Epidermal melanocyte (primary cell): ENCODE measurements around the gene PPP1R2C.

Experiments used
- DNase-seq: peaks from one replicate; pipeline ENCODE4 v3.0.0; 2011; ENCODE audit warnings: low spot score; ENCODE audit not compliant: insufficient read length

The PPP1R2C gene

DNA sequence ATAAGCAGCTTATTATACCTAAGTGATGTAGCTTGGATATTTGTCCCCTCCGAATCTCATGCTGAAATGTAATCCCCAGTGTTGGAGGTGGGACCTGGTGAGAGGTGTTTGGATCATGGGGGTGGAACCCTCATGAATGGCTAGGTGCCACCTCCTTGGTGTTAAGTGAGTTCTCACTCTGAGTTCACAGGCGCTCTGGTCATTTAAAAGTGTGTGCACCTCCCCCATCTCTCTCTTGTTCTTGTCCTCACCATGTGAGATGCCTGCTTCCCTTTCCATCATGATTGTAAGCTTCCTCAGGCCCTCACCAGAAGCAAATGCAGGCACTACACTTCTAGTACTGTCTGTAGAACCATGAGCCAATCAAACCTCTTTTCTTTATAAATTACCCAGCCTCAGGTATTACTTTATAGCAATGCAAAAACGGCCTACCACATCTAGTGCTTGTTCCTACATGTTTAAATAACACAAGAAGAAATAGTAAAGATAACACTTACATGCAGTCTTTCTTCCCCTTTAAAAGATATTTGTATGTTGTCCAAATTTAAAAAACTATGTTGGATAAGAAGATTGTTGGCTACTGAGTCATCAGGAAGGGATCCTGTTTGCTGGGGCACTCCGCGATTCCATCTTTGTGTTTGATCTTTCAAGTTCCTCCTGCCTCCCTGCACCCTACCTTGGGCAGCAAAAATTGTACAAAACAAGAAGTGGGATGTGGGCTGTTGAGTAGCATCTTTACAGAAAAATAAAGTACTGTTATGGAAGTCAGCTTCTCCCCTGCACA, 29.7 kb downstream of the PPP1R2C start:
- DNase-seq: no peak

DNA sequence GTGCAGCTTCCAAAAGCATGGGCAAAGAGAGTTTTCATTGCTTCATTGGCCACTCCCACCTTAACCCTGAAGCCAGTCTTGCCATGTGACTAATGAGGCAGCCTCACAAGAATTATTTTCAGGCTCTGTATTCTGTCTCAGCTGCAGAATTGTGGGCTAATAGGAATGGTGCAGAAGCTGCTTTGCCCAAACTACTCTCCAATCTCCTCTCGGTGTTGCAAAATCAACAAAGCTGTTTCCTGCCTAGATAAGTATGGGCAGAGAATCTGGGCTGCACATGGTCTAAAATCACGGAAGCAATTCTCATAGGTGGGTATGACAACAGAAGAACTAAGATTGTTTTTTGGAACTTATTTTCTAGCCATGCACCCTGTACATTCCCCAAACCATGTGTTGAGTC, 31.4 kb downstream of the PPP1R2C start:
- no peak for DNase-seq

- no peak for DNase-seq
Measured at GRCh38 chrX:42740456-42740855, 37.5 kb downstream of the PPP1R2C start.

GRCh38 chrX:42739741-42740140, 38.2 kb downstream of the PPP1R2C start:
- no peak for DNase-seq

DNA sequence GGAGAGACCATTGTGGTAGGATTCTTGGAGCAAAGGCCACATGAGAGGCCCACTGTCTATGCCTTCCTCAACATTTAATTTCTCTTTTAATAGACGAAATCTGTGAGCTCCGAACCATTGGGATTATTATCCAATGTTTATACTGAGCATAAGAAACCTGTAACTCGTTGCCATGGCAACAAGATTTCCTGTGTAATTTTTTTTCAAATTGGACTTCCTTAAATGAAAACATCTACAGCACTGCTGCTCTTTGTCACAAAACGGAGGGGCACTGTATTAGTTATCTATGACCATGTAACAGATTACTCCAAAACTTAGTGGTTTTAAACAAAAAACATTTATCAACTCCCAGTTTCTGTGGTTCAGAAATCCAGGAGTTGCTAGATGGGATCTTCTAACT, 38.7 kb downstream of the PPP1R2C start:
- no peak for DNase-seq

DNA sequence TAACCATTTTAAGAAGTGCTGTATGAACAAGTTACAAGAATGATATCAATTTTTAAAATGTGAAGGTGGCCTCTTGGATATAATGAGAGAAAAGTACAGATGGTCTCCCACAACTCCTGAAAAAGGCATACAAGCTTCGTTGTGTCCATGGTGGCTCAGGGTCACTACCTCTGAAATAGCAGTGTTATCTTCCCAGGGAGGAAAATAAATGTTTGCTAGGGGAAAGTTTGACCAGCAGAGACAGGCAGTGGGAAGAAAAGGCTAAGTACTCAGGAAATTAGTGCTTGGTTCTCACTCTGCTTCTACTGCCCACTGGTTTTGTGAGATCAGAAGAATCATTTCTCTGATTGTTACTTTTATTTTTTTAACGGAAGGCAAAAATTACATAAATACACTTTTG, 39.4 kb downstream of the PPP1R2C start:
- DNase-seq: no peak

DNA sequence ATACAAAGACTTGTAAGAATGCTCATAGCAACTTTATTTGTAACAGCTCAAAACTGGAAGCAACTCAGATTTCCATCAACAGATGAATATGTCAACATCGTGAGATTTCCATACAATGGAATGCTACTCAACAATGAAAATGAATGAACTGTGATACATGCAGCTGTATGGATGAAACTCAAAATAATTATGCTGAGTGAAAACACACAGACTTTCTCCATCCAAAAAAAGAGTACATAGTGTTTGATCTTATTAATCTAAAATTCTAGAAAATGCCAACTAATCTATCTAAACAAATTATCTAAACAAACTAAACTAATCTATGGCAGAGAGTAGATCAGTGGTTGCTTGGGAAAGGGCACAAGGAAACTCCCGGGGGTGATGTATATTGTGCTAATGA, 42.7 kb downstream of the PPP1R2C start:
- no peak for DNase-seq

- no peak for DNase-seq
Measured at GRCh38 chrX:42732506-42732905, 45.5 kb downstream of the PPP1R2C start.
